HG02610 (cell line): Measurements from ENCODE around the gene DGCR2.
"Not testable (repeated sequence)": the region's sequence is repeated elsewhere in the genome, so short reads cannot be mapped to it uniquely, and the experiment has no call there.

ENCODE experiments used
- ATAC-seq: cut with Tn5 transposase; IDR thresholded peaks from one replicate; pipeline ENCODE4 v1.9.1; 2021; ENCODE audit warnings: mild to moderate bottlenecking, moderate library complexity; ENCODE audit not compliant: unreplicated experiment

DGCR2 gene

GRCh38 chr22:19045094-19045493, 77.1 kb downstream of the DGCR2 start:
- ATAC-seq: no peak

GRCh38 chr22:19044381-19044780, 77.8 kb downstream of the DGCR2 start:
- no peak for ATAC-seq

- no peak for ATAC-seq
Measured at GRCh38 chr22:19043121-19044085, 78.8 kb downstream of the DGCR2 start.

- ATAC-seq: no peak
Measured at GRCh38 chr22:19042285-19043120, 79.7 kb downstream of the DGCR2 start.

GRCh38 chr22:19041704-19042074, 80.5 kb downstream of the DGCR2 start:
- no peak for ATAC-seq

GRCh38 chr22:19040888-19041703, 81.1 kb downstream of the DGCR2 start:
- no peak for ATAC-seq

- ATAC-seq: no peak
Measured at GRCh38 chr22:19040391-19040861, 81.8 kb downstream of the DGCR2 start.

- no peak for ATAC-seq
Measured at GRCh38 chr22:19039796-19040280, 82.4 kb downstream of the DGCR2 start.

GRCh38 chr22:19039448-19039780, 82.8 kb downstream of the DGCR2 start:
- ATAC-seq: no peak

- ATAC-seq: no peak
Measured at GRCh38 chr22:19038728-19039447, 83.3 kb downstream of the DGCR2 start.

GRCh38 chr22:19038164-19038546, 84.1 kb downstream of the DGCR2 start:
- ATAC-seq: no peak

- ATAC-seq: no peak
Measured at GRCh38 chr22:19037282-19038163, 84.7 kb downstream of the DGCR2 start.

- ATAC-seq: no peak
Measured at GRCh38 chr22:19036523-19037273, 85.5 kb downstream of the DGCR2 start.

GRCh38 chr22:19036229-19036522, 86.0 kb downstream of the DGCR2 start:
- ATAC-seq: no peak

GRCh38 chr22:19035474-19036228, 86.6 kb downstream of the DGCR2 start:
- ATAC-seq: no peak

- ATAC-seq: not testable (repeated sequence)
Measured at GRCh38 chr22:19035126-19035473, 87.1 kb downstream of the DGCR2 start.

GRCh38 chr22:19034724-19035120, 87.5 kb downstream of the DGCR2 start:
- ATAC-seq: not testable (repeated sequence)
